Raji (cell line): ENCODE results near the gene MYG1.

Experiments
- POLR2A ChIP-seq: IDR thresholded peaks from 2 replicates; pipeline ENCODE4 v1.6.1; 2011; ENCODE audit warnings: low read depth, low read length, control low read depth; ENCODE audit not compliant: insufficient read depth

Gene MYG1

DNA sequence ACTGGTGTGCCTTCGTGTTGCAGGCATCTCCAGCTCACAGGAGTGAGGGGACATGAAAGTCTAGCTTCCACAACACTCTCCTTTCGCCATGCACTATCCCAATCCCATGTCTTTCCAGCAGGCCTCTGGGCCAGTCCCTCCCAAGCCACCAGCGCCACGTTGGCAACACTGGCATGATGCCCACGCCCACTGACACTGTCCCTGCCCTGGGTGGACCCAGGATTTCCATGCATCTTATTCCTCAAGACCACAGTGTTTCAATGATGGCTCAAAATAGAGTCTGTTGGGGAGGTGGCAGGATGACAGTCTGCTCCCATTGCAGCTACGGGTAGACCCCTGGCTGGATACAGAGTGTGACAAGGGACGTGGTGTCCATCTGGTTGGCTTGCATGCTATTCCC lies 34.4 kb downstream of the MYG1 start:
- no peak for TF ChIP-seq POLR2A

DNA sequence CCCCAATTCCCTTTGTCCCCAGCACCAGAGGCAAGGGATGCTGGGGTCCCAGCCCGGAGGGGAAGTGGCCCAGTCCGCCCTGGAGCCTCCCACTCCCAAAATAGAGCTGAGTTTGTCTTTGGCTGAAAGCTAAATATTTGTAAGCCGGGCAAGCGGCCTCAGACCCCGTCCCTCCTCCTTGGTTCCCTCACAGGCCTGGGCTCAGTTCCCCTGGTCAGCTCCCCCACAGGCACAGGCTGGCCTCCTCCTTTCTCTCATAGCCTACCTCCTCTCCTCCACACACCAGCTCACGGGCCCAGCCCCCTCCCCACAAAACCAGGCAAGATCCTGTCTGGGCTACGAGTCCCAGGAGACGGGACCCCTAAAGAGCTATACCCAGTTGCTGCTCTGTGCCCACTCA lies 35.3 kb downstream of the MYG1 start:
- no peak for TF ChIP-seq POLR2A

GRCh38 chr12:53336181-53336681 lies 36.7 kb downstream of the MYG1 start, which contains the start of gene SP7:
Gene SP7 (minus strand): TSS chr12:53336354. CDS start chr12:53335646, 708 bp downstream.
- TF ChIP-seq POLR2A, result no peak

DNA sequence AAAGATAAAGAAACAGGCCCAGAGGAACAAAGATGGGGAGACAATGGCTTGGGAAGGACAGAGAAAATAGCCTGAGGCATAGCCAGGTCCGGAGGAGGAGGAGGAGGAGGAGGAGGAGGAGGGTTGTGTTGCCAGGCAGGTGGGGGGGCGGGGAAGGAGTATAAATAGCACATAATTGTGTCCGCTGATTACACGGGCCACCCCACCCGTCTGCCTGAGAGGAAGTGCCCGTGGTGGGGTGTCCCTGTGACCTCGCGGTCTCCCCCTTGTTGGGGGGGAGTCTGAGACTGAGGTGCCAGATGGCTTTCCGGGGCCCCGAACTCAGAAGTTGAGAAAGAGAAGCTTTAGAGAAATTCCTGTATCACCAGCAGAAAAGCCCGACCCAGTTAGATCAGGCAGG lies 38.5 kb downstream of the MYG1 start:
- TF ChIP-seq POLR2A, result no peak

DNA sequence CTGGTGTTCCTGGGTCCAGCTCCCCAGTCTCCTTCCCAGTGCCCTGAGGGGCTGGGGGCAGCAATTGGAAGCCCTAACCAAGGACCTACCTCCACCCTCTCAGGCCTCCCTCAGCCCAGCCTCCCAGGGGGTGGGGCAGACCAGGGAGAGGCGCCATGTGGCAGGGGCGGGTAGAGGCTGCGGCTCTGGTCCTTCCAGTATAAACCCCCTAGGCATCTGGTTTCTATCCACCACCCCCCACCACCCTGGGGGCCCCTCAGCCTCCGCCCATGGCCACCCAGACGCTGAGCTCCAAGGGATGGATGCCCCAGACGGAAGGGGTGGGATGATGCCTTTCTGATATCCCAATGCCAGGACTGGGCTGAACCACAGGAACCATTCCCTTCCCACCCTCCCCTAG lies 39.4 kb downstream of the MYG1 start:
- no peak for TF ChIP-seq POLR2A

GRCh38 chr12:53340398-53340797 lies 40.9 kb downstream of the MYG1 start:
- TF ChIP-seq POLR2A, result no peak

DNA sequence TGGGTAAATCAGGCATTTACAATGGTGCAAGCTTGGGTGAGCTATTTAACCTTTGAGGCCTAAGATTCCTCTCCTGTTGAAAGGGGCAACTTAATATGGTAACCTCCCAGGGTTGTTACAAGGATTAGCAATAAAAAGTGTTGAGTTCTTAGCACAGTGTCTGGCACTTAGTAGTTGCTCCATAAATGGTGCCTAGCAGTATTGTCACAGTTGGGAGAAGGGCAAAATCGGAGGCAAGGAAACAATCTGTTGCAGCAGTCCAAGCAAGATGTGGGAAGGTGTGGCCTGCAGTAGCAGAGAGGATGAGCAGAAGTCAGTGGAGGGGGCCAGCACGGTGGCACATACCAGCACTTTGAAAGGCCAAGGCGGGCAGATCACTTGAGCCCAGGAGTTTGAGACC lies 44.0 kb downstream of the MYG1 start:
- no peak for TF ChIP-seq POLR2A

DNA sequence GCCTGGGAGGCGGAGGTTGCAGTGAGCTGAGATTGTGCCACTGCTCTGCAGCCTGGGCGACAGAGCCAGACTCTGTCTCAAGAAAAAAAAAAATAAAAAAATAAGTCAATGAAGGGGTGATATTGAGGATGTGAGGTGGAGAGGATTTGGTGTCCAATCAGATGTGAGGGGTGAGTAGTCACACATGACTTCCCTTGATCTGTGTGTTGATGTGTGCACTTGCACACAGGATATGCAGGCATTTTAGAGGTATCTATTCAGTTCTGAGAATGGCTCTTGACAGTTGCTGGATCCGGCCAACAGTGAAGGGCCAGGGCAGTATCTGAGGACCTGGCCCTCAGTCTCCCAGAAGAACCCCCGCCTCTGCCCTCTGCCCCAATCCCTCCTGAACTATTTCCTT lies 44.5 kb downstream of the MYG1 start:
- TF ChIP-seq POLR2A, result no peak

DNA sequence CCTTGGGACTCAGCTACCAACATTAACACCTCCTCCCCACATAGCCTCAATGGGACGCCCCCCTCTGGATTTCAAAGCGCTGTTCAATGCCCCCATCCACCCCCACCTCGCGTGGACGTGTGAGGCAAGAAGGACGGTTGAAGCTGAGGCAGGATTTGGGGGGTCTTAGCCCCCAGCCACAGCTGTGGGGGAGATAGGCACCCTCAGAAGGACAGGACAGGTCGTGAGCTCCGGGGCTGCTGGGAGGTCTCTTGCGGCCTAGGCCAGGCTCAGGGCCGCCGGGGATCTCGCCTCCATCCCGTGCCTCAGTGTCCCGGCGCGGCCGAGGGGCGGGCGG lies 45.0 kb downstream of the MYG1 start:
- no peak for TF ChIP-seq POLR2A

- TF ChIP-seq POLR2A, result no peak
Observed at GRCh38 chr12:53344824-53345485, 45.5 kb downstream of the MYG1 start.

DNA sequence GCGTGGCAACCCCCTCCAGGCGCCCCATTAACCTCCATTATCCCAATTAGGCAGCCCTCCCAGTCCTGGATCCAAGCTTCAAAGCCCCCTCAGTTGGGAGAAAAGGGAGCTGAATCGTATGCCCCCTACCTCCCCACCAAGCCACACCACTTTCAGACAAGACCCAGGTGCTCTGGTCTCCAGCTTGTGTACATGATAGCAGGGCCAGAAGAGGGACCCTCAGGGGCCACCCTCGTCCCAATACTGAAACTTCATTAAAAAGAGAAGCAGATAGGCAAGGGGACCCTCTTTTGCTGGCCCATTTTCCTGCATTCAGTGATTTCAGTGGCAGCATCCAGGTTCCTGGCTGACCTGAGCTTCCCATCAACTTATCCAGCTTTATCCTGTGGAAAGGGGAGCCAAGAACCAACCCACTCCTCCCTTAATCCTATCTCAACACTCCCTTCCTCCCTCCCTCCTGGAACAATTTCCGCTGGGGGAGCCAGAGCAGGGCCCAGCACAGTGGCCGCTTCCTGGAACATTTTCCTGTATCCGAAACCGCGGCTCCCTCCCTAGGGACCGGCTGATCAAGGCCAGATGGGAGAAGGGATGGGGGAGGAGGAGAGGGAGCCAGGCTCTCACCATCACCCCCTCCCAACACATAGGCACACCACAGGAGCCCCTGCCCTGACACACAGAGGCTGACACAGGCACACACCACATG lies 46.1 kb downstream of the MYG1 start:
- no peak for TF ChIP-seq POLR2A

- no peak for TF ChIP-seq POLR2A
Observed at GRCh38 chr12:53346491-53346890, 47.0 kb downstream of the MYG1 start.

GRCh38 chr12:53347905-53348304 lies 48.4 kb downstream of the MYG1 start:
- TF ChIP-seq POLR2A, result no peak

DNA sequence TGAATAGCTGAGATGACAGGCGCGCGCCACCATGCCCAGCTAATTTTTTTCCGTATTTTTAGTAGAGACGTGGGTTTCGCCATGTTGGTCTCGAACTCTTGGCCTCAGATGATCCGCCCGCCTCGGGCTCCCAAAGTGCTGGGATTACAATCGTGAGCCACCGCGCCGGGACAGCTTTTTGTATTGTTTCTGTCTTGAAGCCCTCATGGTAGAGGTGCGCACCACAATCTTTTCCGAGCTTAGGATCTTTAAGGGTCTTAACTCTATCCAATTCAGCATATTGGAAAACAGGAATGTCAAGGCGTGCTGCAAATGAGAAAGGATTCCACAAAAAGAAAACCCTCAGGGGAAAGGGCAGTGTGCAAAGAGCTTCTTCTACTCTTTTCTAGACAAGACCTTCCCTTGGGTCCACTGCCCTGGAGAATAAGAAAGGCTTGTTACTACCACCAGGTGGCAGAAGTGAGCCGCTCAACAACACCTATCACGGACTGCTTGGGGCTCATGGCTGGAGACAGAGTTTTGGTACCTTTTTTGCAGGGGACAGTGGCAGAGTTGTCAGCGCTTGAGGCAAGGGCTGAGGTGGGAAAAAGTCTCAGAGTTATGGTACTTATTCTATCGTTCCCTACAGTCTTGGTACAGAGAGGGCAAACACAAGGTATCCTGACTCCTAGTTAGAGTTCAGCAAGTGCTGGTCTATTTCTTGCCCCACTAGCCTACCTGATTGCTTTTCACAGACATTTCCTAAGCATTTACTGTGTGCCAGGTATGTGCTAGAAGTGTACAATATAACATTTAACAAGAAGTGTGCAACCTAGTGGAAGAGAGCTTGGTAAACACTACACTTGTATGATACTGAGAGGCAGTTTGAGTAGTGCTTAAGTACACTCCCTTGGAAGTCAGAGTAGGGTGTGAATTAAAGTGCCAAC lies 53.1 kb downstream of the MYG1 start:
- no peak for TF ChIP-seq POLR2A

DNA sequence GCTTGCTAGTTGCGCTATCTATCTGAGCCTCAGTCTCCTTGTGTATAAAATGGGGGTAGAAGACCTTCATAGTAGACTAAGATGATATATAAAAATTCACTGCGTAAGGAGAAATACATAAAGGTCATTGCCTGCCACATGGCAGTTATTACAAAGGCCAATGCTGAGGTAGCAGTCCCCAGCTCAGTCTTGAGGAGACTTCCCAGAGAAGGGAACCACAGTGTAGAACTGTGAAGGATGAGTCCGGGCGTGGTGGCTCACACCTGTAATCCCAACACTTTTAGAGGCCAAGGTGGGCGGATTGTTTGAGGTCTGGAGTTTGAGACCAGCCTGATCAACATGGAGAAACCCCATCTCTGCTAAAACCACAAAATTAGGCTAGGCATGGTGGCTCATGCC lies 53.8 kb downstream of the MYG1 start:
- TF ChIP-seq POLR2A, result no peak

DNA sequence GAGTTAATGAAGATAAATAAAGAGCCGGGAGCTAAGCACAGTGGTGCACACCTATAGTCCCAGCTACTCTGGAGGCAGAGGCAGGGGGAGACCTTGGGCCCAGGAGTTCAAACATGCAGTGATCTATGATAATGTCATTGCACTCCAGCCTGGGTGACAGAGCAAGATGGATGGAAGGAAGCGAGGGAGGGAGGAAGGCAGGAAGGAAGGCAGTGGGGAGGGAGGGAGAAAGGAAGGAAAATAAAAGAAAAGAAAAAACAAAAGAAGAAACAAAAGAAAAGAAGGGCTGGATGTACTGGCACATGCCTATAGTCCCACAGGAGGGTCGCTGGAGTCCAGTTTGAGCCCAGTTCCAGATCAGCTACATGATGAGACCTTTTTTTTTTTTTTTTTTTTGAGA lies 55.6 kb downstream of the MYG1 start:
- no peak for TF ChIP-seq POLR2A
